ENCODE measurements around the gene SPART.

Gene SPART

GRCh38 chr13:36298535-36299068 is 47.6 kb downstream of the SPART start:
- no peak for TF ChIP-seq POLR2A (IDR thresholded peaks at IDR 0.05; ENCODE audit: low read depth, low read length)
- no peak for TF ChIP-seq POLR2AphosphoS5 (IDR thresholded peaks at IDR 0.05; ENCODE audit: low read depth, low read length)
- no peak for TF ChIP-seq TAF1 (IDR thresholded peaks at IDR 0.05; ENCODE audit: borderline replicate concordance, low read depth, low read length)
- DNase-seq (ENCODE audit: insufficient read length) (no peak), FAIRE-seq (no peak)

DNA sequence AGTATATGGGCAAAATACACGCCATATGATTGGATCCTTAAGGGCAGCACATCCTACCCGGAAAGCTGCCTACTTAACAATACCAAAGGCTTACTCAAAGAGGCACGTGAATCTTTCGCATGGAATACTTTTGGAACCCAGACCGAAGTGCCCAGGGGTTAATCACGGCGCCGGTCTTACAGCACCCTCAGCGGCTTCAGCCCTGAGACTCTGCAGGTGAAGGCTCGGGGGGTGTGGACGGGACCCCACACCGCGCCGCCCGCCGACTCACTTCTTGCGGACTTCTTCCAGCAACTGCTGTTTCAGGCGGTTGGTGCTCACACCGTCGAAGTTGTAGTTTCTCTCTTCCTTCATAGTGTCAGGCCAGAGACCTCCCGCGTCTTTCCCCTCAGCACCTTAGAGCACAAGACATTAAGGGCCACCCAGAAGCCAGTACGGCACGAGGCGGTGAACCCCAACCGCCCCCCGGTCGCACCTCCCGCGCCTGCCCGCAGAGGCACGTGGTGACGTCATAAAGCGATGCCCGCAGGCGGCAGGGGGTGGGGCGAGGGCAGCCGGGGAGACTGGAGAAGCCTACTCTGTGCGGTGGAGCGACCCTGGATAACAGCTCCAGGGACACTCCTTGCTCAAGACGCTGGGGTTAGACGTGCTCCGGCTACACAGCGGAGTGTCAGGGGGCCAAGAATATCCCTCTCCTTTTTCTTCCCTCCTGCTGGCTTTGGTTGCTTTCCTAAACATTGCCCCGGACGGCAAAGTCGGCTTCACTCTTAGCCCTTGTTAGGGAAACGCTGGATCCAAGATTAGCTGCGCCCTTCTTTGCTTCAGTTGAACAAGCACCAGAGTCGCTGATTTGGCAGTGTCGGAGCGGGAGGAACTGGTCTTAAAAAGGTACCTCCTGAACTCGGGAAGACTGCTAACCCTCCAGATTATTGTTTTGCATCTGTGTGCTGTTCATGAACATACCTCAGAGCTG is 48.5 kb downstream of the SPART start, which contains the start of gene CCDC169:
CCDC169 (minus strand) TSS at position 449 of the 973 bp plus-strand sequence; CDS start at position 354, 95 bp downstream.
- peak; percentile 2 for DNase-seq (ENCODE audit: insufficient read length)
- no peak for FAIRE-seq
- TF ChIP-seq POLR2A (IDR thresholded peaks at IDR 0.05; ENCODE audit: low read depth, low read length) (no peak), TAF1 (IDR thresholded peaks at IDR 0.05; ENCODE audit: borderline replicate concordance, low read depth, low read length) (no peak), POLR2AphosphoS5 (IDR thresholded peaks at IDR 0.05; ENCODE audit: low read depth, low read length) (no peak)

DNA sequence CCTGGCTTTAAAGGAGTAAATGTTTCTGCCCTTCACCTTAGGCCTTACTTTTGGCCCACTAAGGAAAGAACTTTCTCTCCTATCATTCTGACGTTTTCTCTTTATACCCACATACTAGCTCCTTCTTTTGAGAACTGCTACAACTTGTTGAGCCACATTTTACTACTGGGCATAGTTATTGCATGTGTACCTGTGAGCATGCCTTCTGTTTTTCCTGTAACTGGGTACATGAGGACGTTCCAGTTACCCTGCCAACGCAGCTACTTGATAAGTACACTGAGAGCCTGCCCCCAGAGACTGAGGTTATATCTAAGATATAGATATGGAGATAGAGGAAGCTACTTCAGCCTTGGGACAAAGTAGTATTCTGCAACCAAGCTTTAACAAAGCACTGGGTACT is 52.1 kb downstream of the SPART start:
- FAIRE-seq (no peak), DNase-seq (ENCODE audit: insufficient read length) (no peak)
- no peak for TF ChIP-seq POLR2AphosphoS5 (IDR thresholded peaks at IDR 0.05; ENCODE audit: low read depth, low read length)
- no peak for TF ChIP-seq TAF1 (IDR thresholded peaks at IDR 0.05; ENCODE audit: borderline replicate concordance, low read depth, low read length)
- TF ChIP-seq POLR2A (IDR thresholded peaks at IDR 0.05; ENCODE audit: low read depth, low read length): no peak

DNA sequence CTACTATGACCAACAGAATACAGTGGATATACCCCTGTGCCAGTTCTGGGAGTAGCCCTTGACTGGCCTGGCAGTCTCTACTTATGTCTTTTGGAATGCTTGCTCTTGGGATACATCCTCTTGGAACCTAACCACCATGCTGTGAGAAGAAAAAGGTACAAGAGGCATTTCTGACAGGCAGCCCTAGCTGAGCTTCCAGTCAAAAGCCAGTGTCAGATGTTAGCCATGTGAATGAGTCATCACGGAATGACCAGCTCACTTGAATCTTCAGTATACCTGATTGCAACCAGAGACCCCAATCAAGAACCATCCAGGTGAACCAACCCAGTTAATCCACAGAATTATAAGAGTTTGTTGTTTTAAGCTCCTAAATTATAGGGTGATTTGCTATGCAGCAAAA is 52.7 kb downstream of the SPART start:
- DNase-seq (ENCODE audit: insufficient read length) (no peak), FAIRE-seq (no peak)
- no peak for TF ChIP-seq POLR2A (IDR thresholded peaks at IDR 0.05; ENCODE audit: low read depth, low read length)
- no peak for TF ChIP-seq POLR2AphosphoS5 (IDR thresholded peaks at IDR 0.05; ENCODE audit: low read depth, low read length)
- no peak for TF ChIP-seq TAF1 (IDR thresholded peaks at IDR 0.05; ENCODE audit: borderline replicate concordance, low read depth, low read length)

DNA sequence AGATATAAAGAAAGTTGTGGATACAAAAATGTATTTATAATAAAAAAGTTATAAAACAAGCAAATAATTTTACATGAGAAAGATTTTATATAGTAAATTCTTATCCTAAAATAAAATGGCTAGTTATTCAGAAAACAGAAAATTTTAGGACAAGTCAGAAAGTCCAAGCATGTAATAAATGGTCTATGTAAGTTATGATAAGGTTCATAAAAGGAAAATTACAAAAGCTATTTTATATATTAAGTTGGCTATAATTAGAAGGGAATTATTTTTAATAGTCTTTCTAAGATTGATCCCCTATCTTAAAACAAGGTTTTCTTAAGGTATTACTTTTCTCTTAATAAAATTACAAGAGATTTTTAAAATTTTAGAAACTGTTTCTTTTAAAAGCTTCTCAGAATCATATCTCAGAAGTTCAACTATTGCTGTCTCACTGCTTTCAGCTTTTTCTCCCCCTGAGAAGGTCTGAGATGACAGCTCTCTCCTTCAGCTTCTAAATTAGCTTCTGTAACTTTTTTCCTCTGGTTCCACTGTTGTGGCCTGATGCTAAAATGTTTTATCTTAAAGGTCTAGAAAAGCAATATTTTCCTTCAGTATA is 57.3 kb downstream of the SPART start:
- FAIRE-seq (no peak), DNase-seq (ENCODE audit: insufficient read length) (no peak)
- TF ChIP-seq POLR2AphosphoS5 (IDR thresholded peaks at IDR 0.05; ENCODE audit: low read depth, low read length) (no peak), POLR2A (IDR thresholded peaks at IDR 0.05; ENCODE audit: low read depth, low read length) (no peak), TAF1 (IDR thresholded peaks at IDR 0.05; ENCODE audit: borderline replicate concordance, low read depth, low read length) (no peak)

DNA sequence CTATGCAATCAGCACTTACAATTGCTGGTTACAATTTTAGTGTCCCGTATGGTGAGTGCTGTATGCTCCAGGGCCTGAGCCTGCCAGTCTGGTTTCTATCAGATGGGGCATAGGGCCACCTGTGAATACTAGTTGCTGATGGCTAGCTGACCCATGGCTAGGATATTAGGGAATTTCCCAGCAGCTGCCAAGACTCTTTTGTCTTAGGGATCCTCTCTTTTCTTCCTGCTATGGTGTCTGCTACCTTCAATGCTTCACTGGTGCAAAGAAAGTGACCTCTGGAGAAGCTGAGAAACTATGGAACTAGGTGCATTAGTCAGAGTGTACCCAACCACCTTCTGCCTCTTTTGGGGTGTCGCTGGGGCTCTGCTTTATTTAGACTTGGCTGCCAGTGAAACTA is 60.2 kb downstream of the SPART start:
- TF ChIP-seq POLR2AphosphoS5 (IDR thresholded peaks at IDR 0.05; ENCODE audit: low read depth, low read length) (no peak), TAF1 (IDR thresholded peaks at IDR 0.05; ENCODE audit: borderline replicate concordance, low read depth, low read length) (no peak), POLR2A (IDR thresholded peaks at IDR 0.05; ENCODE audit: low read depth, low read length) (no peak)
- FAIRE-seq (no peak), DNase-seq (ENCODE audit: insufficient read length) (no peak)

DNA sequence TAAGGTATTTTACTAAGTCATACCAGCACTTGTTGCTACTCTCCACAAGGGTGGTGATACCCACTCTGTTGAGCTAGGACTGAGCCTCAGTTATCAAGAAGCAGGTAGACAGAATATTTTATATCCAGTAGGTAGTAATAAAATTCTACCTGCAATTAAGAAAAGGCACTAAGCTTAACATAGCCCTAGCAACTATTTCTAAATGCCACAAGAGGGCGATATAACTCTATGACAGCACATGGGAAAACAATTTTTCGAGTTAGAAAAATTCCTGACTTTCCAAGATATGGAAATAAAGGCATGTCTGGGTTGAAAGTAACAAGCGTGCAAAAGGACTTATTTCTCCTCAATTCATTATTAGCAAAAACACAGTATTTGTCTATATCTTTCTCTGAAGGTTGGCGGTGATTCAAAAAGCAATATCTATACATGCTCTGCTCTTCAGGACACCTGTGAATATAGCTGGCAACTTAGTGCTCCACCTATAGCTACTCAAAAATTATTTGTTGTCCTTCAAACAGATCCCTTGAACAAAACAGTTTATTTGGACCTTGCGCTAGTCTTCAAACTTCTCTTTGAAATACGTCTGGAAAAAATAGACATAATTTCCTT is 63.3 kb downstream of the SPART start:
- FAIRE-seq (peak; percentile 69), DNase-seq (ENCODE audit: insufficient read length) (no peak)
- TF ChIP-seq POLR2AphosphoS5 (IDR thresholded peaks at IDR 0.05; ENCODE audit: low read depth, low read length) (no peak), TAF1 (IDR thresholded peaks at IDR 0.05; ENCODE audit: borderline replicate concordance, low read depth, low read length) (no peak), POLR2A (IDR thresholded peaks at IDR 0.05; ENCODE audit: low read depth, low read length) (no peak)

DNA sequence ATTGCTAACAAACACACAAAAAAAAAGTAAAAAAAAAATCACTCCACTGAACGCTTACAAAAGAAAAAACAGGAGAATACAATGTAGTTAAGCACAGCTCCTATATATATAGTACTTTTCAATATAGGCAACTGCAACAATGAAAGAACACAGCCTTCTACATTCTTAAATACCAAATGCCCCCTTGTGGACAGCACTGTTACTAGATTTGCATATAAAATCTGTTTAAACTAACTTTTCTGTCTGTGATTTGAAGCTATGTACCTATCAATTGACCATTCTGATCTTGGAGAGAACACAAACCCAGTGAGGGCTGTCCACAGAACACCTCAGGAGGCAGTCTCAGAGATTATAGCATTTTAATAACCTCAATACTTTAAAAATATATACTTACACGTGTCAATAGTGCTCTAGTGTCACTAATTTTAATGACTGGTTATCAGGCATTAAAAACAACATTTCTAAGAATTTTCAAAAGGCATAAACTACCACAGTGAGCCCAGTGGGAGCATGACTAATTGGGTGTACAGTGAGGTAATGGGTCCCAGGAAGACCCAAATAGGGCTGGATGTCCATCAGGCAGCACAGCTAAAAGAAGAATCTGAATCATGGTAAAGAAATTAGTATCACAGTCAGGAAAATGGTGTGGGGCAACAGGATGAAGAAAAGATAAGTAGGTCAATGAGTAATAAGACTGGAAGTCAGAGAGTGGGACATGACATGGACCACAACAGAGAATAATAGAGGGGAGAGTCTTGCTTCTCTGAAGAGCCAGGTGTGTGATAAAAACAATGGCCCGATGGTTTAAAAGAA is 70.8 kb downstream of the SPART start:
- FAIRE-seq (no peak), DNase-seq (ENCODE audit: insufficient read length) (no peak)
- TF ChIP-seq POLR2AphosphoS5 (IDR thresholded peaks at IDR 0.05; ENCODE audit: low read depth, low read length) (no peak), POLR2A (IDR thresholded peaks at IDR 0.05; ENCODE audit: low read depth, low read length) (no peak), TAF1 (IDR thresholded peaks at IDR 0.05; ENCODE audit: borderline replicate concordance, low read depth, low read length) (no peak)

DNA sequence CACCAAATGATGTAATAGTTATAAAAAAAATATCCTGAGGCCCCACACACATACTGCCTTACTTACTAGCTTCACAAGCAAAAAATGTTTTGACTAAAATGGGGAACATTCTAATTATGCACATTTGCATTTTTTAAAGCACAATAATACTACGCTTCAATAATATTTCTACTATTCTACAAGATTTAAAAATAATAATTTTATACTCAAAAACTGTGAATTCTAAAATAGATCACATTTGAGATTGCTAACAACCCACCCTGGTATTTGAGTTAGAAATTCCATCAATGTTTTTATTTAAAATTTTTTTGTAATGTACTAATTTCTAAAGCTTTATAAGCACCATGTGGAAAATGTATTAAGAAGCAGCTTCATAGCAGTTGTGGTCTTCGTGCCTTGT is 72.8 kb downstream of the SPART start:
- TF ChIP-seq TAF1 (IDR thresholded peaks at IDR 0.05; ENCODE audit: borderline replicate concordance, low read depth, low read length) (no peak), POLR2A (IDR thresholded peaks at IDR 0.05; ENCODE audit: low read depth, low read length) (no peak), POLR2AphosphoS5 (IDR thresholded peaks at IDR 0.05; ENCODE audit: low read depth, low read length) (no peak)
- FAIRE-seq (no peak), DNase-seq (ENCODE audit: insufficient read length) (no peak)

- DNase-seq (ENCODE audit: insufficient read length) (no peak), FAIRE-seq (no peak)
- no peak for TF ChIP-seq POLR2A (IDR thresholded peaks at IDR 0.05; ENCODE audit: low read depth, low read length)
- TF ChIP-seq POLR2AphosphoS5 (IDR thresholded peaks at IDR 0.05; ENCODE audit: low read depth, low read length): no peak
- no peak for TF ChIP-seq TAF1 (IDR thresholded peaks at IDR 0.05; ENCODE audit: borderline replicate concordance, low read depth, low read length)
These were observed 84.2 kb downstream of the SPART start for GRCh38 chr13:36261976-36262375.

Measured in GM12892 (cell line).